ENCODE results near the gene CCDC28B. TPM values are rescaled to one million over a fixed set of nuclear protein-coding genes. Genes with fewer than 3 reads are reported as not detected.
A peak's percentile ranks its signal among the peaks of the same experiment; 100 is the strongest.

Gene CCDC28B
- total RNA-seq, 2 donors from 2014 or later = 9.5 to 11.2 TPM

DNA sequence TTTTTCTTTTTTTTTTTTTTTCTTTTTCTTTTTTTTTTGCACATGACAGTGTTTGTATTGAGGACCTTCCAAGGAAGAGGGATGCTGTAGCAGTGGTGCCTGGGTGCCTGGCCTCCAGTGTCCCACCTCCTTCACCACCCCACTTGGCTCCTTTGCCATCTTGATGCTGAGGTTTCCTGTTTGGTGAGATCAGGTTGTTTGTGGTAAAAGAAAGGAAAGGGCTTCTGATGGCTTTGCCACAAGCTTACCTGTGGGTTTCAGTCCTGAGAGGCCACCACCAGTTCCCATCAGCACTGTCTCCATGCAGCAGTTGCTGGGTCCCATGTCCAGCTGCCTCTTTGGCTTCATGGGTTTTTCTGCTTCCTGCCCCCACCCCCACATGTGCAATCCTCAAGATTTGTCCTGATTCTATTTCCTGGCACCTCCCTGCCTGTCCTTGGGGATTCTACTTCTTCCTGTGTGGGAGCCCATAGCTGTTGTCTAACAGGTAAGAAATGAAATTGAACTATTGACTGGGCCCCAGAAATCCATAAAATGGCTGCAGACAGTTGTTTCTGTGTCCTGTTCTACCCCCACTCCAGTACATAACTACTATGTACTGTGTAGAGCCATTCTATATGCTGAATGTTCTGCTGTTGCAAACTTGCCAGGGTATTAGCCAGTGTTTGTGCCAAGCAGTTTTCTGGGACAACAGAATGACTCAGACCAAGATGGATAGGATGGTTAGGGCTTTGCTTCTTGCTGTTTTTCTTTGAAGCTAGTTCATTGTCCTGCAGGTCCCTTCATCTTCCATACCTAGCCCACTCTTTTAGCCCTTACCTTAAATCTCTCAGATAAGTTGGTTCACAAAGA is 4.2 kb upstream of the CCDC28B start:
- DNase-seq (ENCODE audit: low spot score) = no peak
- Histone ChIP-seq H3K27ac (no peak overlapping the region), H3K27me3 (no peaks in the 10 kb centered on the region), H3K9me3 (no peaks in the 10 kb centered on the region), H3K4me3 (no peak overlapping the region), H3K36me3 (peaks cover 63% of the 10 kb centered on the region), H3K4me1 (peaks cover 0 to 25% of the 10 kb centered on the region in 2 donors)
- TF ChIP-seq, protein P1, sequence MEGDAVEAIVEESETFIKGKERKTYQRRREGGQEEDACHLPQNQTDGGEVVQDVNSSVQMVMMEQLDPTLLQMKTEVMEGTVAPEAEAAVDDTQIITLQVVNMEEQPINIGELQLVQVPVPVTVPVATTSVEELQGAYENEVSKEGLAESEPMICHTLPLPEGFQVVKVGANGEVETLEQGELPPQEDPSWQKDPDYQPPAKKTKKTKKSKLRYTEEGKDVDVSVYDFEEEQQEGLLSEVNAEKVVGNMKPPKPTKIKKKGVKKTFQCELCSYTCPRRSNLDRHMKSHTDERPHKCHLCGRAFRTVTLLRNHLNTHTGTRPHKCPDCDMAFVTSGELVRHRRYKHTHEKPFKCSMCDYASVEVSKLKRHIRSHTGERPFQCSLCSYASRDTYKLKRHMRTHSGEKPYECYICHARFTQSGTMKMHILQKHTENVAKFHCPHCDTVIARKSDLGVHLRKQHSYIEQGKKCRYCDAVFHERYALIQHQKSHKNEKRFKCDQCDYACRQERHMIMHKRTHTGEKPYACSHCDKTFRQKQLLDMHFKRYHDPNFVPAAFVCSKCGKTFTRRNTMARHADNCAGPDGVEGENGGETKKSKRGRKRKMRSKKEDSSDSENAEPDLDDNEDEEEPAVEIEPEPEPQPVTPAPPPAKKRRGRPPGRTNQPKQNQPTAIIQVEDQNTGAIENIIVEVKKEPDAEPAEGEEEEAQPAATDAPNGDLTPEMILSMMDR (IDR thresholded peaks at IDR 0.05) = no peak

DNA sequence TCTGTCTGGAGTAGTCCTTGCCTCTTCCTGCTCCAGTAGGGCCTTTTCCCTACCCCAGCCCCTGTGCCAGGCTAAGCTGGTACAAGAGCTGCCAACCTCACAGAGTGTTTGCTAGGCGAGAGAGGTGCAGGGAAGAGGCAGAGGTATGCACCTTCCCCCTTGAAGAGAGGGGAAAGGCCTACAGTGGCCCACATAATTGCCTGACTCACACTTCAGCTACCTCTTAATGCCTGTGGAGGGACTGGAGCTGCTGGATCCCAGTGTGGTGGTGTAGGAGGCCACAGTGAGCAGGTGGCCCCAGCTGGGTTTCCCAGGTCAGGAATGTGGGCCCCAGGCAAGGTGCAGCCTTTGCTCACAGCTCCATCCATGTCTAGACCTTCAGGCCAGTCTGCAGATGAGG is 3.3 kb upstream of the CCDC28B start:
- Histone ChIP-seq H3K4me3 (no peak overlapping the region), H3K27ac (no peak overlapping the region), H3K27me3 (no peaks in the 10 kb centered on the region), H3K36me3 (peaks cover 55% of the 10 kb centered on the region), H3K9me3 (no peaks in the 10 kb centered on the region), H3K4me1 (peaks cover 0 to 34% of the 10 kb centered on the region in 2 donors)
- TF ChIP-seq, protein P1 (IDR thresholded peaks at IDR 0.05) = no peak
- no peak for DNase-seq (ENCODE audit: low spot score)

DNA sequence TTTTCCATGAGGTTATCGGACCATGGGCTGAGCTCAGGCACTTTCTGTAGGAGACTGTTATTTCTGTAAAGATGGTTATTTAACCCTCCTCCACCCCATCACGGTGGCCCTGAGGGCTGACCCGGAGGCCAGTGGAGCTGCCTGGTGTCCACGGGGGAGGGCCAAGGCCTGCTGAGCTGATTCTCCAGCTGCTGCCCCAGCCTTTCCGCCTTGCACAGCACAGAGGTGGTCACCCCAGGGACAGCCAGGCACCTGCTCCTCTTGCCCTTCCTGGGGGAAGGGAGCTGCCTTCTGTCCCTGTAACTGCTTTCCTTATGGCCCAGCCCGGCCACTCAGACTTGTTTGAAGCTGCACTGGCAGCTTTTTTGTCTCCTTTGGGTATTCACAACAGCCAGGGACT is 2.6 kb upstream of the CCDC28B start:
- Histone ChIP-seq H3K4me1 (peaks cover 0 to 36% of the 10 kb centered on the region in 2 donors), H3K36me3 (peaks cover 47% of the 10 kb centered on the region)
- TF ChIP-seq, protein P1 (IDR thresholded peaks at IDR 0.05) = no peak

DNA sequence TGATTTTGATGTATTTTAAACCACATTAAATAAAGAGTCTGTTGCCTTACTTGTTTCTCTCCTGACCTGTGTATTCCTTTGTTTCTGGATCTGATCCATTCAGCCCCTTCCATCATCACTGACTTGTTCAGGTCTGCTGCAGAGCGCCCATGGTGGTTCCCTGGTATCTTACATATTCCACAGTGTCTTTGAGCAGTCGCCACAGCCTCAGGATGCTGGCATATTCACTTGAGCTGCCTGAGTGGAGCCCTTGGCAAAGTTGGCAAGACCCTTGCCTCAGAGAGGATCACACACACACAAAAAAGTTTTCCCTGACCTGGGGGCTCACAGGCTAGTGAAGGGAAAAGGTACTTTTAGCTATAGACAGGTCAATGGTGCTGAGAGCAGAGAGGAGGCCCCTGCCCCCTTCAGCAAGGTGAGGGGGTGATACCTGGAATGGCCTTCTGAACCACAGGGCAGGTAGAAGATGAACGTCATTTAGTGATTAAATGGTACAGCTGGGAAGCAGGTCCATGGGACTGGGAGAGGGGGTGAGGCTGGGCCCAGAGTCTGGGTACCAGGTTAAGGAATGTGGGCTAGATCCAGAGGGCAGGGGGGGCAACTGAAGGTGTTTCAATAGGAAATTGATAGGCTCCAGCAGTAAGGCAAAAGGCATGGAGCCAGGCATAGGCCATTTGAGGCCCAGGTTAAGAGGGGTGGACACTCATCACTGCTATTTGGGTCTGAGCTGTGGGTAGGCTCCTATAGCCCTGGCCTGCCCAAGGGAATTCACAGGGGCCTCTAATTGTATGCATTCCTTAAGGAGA is 2.0 kb upstream of the CCDC28B start:
- H3K27ac ChIP-seq = peak overlapping the region; percentile 91 to 93
- H3K27me3 ChIP-seq = no peaks in the 10 kb centered on the region
- no peak for DNase-seq (ENCODE audit: low spot score)
- peaks cover 0 to 36% of the 10 kb centered on the region in 2 donors for H3K4me1 ChIP-seq
- TF ChIP-seq, protein P1 (IDR thresholded peaks at IDR 0.05) = no peak
- peaks cover 41% of the 10 kb centered on the region for H3K36me3 ChIP-seq
- no peak overlapping the region for H3K4me3 ChIP-seq
- H3K9me3 ChIP-seq = no peaks in the 10 kb centered on the region

More for the DNA sequence above, 2.6 kb upstream of the CCDC28B start:
- Histone ChIP-seq H3K27me3 (no peaks in the 10 kb centered on the region), H3K9me3 (no peaks in the 10 kb centered on the region), H3K4me3 (no peak overlapping the region), H3K27ac (peak overlapping the region in 1 of 2 donors; percentile 91)
- DNase-seq (ENCODE audit: low spot score) = no peak

DNA sequence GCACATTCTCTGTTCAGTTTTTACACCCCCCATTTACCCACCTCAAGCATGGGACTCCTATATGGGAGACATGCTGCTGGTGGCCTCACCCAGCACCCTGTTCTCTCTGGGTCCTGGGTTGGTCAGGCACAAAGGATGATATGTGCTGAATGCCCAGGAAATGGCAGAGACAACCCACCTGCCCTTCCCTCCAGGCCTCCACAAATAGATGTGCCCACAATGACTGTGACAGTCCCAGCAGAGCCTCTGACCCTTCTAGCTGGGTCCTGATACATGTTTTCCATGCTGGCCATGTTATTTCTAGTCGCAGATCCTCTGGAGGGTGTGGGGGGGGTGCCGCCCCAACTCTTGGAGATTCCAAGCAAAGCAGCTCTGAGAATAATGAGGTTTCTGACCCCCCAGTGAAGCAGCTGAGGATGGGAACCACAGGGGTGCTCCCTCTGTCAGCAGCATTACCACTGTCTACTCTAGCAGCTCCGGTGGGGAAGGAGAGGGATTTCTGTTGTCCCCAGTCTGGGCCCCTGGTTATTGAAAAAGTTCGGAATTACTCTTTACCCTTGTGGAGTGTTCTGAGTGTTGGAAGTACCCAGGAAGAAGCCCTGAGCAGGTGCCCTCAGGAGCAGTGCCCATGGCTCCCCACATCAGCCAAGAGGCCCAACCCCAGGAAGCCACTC is 1.2 kb upstream of the CCDC28B start:
- Histone ChIP-seq H3K27me3 (no peaks in the 10 kb centered on the region), H3K4me1 (peaks cover 0 to 36% of the 10 kb centered on the region in 2 donors), H3K36me3 (peaks cover 34% of the 10 kb centered on the region), H3K27ac (peak overlapping the region; percentile 91 to 93), H3K9me3 (no peaks in the 10 kb centered on the region), H3K4me3 (no peak overlapping the region)
- no peak for DNase-seq (ENCODE audit: low spot score)
- TF ChIP-seq, protein P1 (IDR thresholded peaks at IDR 0.05) = no peak
